ENCODE results near the gene OR2AG1. TPM values are rescaled to one million over a fixed set of nuclear protein-coding genes. Genes with fewer than 3 reads are reported as not detected.

Gene OR2AG1, protein sequence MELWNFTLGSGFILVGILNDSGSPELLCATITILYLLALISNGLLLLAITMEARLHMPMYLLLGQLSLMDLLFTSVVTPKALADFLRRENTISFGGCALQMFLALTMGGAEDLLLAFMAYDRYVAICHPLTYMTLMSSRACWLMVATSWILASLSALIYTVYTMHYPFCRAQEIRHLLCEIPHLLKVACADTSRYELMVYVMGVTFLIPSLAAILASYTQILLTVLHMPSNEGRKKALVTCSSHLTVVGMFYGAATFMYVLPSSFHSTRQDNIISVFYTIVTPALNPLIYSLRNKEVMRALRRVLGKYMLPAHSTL
- under 0.01 TPM in 1 of 2 replicates, not detected in the other for total RNA-seq

DNA sequence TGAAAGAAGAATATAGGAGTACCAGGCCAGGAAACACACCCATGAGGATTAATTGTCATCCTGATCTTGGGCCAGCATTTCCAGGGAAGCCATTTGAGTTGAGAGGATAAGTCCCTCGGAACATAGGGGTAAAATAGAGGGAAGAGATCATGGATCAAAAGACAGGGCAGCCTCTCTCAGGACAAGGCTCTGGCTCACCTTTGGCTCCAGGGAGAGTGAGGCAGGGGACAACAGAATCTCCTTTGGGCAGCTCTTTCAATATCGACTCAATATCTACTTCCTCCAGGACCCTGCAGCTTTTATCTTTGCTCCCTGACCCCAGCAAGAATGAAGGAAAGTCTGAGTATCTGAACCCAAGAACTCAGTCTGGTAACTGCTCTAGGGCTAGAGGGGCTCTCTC lies at the start of gene OR2AG1:
Gene OR2AG1 (plus strand): TSS at position 301 of the 400 bp plus-strand sequence. CDS start 2,018 bp downstream, outside the sequence.
- no peak for DNase-seq (ENCODE audit: low read depth, low spot score)

DNA sequence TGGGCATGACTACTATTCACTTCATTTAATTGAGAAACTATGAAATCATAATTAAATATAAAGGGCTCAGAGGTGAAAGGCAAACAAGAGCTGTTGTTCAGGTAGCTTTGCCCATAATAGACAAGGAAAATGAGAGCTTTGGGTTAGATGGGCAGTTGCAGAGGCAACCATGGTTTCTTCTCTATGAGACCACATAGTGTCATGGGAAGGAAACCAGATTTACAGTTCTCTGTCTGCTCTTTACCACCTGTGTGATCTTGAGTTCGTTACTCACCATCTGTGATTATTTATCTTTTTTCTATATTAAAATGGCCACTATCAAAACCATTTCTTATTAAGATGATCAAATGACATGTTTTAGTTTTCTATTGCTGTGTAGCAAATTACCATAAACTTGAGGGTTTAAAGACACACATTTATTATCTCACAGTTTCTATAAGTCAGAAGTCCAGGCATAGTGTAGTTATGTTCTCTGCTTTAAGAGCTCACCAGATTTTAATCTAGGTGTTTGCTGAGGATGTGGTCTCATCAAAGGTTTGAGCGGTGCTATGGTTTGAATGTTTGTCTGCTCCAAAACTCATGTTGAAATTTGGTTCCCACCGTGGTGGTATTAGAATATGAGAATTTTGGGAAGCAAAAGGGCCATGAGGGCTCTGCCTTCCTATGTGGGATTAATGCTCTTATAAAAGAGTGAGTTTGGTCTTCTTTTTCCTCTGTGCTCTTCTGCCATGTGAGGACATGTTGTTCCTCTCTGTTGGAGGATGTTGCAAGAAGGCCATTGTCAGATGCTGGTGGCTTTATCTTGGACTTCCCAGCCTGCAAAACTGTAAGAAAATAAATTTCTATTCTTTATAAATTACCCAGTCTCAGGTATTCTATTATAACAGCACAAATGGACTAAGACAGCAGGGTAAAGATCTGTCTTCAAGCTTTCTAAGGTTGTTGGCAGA lies 49.2 kb upstream of the OR2AG1 start:
- DNase-seq (ENCODE audit: low read depth, low spot score): no peak

DNA sequence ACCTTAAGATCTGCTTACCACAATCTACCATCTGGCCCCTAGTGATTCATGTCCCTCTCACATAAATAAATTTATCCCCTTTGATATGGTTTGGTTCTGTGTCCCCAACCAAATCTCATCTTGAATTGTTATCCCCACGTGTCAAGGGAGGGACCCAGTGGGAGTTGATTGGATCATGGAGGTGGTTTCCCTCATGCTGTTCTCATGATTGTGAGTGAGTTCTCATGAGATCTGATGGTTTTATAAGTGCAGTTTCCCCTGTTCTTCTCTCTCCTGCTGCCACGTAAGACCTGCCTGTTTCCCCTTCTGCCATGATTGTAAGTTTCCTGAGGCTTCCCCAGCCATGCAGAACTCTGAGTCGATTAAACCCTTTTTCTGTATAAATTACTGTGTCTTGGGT lies 48.2 kb upstream of the OR2AG1 start:
- DNase-seq (ENCODE audit: low read depth, low spot score): no peak

DNA sequence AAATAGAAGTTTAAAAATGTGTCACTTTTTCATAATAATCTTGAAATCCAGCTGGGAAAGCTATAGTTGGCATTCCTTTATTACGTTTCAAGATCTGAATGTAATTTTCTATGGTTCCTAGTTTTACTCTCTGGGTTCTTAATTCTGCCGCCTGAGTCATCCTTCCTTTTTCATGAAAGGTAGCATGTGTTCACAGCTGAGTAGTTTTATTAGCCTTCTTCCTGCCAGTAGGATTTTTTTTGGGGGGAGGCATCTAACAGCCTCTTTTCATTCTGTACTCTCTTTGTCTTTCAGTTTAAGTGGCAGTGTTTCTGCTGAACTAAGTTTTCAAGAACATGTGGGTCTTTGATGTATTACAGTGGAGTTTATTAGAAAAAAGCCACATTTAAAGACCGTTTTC lies 47.5 kb upstream of the OR2AG1 start:
- DNase-seq (ENCODE audit: low read depth, low spot score): no peak

DNA sequence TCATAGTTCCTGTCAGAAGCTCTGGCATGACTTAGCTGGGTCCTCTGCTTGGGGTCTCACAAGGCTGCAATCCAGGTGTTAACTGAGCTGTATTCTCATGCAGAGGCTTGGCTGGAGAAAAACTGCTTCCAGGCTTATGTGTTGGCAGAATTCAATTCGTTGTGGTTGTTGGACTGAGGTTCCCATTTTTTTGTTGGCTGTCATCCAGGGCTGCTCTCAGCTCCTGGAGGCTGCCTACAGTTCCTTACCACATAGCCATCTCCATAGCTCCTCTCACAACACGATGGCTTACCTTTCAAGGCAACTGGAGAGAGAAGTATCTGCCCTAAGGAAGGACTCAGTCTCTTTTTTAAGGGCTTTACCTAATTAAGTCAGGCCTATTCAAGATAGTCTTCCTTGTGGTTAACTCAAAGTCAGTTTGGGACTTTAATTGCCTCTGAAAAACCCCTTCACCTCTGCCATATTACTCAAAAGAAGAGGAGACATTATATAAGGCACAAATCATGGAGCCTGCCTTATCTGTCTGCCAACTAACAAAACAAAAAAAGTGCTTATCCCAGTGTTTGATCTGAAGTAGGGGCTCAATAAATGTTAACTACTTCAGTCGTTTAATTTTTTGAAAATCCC lies 46.2 kb upstream of the OR2AG1 start:
- no peak for DNase-seq (ENCODE audit: low read depth, low spot score)

DNA sequence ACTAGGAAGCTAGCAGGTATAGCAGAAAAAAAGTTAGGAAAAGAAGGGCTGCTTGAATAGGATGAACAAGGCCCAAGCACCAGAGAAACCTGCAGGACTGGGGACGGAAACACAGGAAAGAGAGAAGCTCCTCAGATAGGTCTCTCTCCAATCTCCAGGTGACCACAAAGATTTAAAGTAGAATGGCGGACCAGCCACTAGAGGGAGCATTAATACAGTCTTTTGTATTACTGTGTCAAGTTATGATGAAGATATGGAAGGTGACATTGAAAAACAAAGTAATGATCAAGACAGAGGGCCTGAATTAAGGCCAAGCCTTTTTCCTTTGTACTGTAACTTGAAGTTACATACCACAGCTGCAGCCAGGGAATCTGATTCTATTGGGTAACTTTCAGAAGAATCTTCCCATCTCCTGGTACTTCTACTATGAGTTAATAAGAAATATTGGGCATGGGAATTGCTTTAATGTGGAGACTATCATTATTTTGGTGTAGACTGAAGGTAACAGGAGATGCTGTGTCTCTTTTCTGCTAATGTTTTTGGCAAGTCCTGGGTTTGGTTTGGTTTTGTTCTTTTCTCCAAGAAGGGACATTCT lies 44.9 kb upstream of the OR2AG1 start:
- DNase-seq (ENCODE audit: low read depth, low spot score): no peak

DNA sequence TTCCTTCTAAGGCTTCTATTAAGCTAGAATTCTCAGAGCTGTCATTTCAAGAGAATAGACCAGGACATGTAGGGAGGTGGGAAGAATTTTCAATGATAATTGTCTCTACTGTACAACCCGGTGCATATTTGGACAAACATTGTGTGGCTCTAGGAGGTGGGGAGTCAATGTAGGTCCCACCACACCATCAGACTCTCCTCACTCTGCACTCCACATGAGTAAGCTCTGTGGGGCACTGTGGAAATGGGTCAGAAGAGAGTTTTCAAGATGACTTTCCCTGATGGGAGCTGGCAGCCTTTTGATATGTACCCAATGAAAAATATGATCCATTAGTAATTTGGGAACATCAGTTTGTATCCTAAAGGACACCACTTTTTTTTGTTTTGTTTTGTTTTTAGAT lies 44.2 kb upstream of the OR2AG1 start:
- DNase-seq (ENCODE audit: low read depth, low spot score): no peak

DNA sequence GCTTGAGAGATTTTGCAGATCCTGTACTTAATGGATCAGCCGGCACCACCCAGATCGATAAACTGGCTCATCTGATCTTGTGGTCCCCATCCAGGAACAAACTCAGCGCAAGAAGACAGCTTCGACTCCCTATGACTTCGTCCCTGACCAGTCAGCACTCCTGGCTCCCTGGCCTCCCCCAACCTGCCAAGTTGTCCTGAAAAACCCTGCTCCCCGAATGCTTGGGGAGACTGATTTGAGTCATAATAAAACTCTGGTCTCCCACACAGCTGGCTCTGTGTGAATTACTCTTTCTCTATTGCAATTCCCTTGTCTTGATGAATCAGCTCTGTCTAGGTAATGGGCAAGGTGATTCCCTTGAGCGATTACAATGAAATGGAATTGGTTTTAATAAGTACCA lies 40.6 kb upstream of the OR2AG1 start:
- DNase-seq (ENCODE audit: low read depth, low spot score): no peak

DNA sequence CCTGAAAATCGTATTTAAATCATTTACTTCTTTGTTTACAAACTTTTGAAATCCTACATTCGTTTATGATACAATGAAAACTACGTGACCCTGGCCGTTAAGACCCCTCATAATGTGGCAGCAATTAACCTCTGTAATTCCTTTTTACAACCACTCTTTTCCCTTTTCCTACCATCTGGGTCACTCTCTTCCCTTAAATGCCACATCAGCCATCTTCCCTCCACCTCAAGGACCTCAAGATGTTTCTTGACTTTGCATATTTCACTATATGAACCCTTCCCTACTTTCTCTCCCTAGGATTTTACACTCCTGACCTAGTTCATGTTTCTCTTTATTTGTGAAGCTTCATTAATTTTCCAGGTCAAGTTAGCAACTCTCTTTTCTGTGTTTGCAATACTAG lies 37.8 kb upstream of the OR2AG1 start:
- no peak for DNase-seq (ENCODE audit: low read depth, low spot score)

DNA sequence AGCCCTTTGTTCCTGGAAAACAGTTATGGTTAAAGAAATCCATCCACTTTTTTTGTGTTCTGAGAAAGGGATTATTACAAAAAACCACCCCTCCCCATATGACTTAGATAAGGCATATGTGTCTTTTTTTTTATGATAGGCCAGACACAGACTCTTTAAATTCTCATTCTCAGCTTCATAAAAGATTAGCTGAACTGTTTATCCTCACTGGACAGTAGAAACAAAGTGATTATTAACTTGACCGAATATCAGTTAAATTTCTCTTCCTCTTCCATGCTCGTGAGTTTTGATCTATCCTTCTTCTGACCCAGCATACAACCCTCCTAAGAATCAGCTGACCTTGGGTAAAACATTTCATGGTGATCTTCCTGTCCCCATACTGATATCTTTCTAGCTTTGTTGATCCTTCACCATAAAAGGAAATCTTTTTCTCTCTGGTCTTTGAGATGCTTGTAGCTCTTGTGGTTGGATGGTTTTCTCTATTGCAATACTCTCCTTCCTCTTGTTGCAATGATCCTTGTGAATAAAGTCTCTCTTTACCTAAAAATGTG lies 37.3 kb upstream of the OR2AG1 start:
- DNase-seq (ENCODE audit: low read depth, low spot score): no peak

DNA sequence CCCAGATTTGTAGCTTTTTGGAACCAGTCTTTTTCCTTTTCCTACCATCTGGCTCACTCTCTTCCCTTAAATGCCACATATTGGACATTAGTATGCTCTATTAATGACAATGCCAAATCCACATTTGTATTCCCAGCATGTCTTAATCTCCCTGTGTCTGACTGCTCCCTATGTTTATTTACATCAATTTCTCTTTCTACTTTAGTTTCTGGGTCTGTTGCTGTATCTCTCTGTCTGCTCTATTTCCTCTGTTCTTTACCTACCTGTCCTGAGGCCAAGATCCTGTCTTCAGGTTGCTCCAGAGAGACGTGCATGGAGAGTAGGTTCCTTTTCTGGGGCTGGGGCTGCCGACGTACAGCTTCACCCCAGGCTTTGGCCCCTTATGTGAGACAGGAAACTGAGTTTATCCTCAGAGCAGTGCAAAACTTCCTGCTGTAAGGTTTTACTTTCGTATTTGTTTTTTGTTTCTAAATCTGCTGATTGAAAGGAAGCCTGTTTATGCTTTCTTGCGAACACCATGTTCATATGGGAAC lies 36.7 kb upstream of the OR2AG1 start:
- DNase-seq (ENCODE audit: low read depth, low spot score): no peak

DNA sequence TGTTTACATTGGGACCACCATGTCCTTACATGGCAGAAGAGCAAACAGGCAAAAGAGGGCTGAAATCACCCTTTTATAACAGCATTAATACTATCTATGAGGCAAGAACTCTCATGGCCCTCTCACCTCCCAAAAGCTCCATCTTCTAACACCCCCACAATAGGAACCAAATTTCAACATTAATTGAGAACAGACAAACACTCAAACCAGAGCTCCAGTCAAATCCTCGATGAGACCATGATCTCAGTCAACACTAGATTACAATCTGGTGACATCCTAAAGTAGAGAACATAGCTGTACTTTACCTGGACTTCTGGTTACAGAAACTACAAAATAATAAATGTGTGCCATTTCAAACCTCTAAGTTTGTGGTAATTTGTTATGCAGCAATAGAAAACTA lies 36.2 kb upstream of the OR2AG1 start:
- DNase-seq (ENCODE audit: low read depth, low spot score): no peak

DNA sequence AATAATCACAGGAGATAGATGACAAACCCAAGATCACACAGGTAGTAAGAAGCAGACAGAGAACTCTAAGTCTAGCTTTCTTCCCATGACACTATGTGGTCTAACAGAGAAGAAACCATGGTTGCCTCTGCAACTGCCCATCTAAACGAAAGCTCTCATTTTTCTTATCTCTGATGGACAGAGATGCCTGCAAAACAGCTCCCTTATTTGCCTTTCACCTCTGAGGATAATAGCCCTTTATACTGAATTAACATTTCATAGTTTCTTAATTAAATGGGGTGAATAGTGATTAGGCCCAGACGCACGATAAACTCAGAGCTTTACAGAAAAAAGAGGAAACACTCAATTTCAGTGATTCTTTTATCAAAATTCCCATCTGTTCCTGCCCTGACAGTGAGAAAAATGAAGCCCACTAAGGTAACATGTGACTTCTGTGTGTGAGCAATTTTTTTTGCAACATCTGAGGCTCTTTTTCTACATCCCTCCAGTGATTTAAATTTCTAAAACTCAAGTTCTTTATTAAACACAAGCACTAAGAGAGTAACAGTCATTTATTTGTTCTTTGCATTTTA lies 35.6 kb upstream of the OR2AG1 start:
- no peak for DNase-seq (ENCODE audit: low read depth, low spot score)

DNA sequence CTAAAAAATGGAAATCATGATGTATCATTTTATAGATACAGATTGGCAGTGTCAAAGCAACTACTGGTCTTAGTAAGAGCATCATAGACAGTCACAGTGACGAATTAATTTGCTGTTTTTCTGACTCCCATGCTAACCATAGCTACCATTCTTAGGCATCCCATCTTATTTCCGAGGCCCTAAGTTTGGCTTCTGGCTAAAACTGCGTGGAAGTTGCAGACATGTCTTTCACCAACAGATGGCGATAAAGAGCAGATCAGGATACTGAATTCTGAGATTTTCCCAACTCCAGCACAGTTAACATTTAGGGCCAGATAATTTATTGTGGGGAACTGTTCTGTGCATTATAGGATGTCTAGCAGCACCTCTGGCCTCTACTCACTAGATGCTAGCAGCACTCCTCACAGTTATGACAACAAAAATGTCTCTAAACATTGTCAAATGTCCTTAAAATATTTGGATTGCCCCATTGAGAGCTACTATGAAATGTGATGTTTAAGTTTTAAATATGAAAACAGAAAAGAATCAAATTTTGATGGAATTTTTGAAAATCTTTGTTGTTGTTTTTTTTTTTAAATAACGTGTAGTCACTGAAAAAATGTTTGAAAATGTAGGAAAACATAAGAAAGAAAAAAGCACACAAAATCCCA lies 27.4 kb upstream of the OR2AG1 start:
- DNase-seq (ENCODE audit: low read depth, low spot score): no peak

DNA sequence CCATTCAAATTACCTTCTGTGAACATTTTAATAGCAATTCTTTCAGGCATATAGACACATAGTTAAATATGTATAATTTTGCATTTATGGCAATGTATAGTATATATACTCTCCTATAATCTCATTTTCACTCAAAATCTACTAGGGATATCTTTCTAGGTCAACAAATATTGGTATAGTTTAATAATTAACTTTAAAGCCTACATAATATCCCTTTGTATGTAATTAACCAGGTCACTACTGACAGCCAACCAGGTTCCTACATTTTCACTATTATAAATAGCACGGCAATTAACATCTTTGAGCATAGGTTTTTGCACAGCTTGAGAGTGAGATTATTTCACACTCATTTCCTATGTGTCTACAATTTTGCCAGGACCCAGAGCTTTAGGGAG lies 26.9 kb upstream of the OR2AG1 start:
- no peak for DNase-seq (ENCODE audit: low read depth, low spot score)

DNA sequence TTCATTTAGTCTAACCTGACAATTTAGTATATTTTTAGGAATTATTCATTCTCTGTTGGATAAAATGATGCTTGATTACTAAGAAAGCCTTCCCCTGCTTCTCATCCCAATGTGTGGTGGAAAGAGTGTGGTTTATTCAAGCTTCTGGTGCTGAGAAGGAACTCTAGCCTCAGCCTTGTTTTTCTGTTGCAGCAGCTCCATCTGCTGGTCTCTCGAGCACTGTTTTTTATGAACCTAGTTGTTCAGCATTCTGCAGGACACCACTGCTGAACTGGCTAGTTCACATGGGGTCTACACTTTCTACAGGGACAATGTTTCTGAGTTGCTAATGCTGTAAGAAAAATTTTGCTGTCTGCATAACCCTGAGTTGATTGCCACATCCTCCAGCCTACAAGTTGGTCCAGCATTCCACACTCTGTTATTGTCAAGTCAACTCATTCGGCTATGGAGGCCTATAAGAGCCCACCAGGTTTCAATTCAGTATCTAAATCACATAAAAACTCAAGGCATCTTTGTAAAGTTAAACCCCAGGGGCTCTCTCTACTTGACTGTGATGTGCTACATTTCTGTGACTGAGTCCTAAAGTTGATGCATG lies 25.4 kb upstream of the OR2AG1 start:
- peak; percentile 48 for DNase-seq (ENCODE audit: low read depth, low spot score)

DNA sequence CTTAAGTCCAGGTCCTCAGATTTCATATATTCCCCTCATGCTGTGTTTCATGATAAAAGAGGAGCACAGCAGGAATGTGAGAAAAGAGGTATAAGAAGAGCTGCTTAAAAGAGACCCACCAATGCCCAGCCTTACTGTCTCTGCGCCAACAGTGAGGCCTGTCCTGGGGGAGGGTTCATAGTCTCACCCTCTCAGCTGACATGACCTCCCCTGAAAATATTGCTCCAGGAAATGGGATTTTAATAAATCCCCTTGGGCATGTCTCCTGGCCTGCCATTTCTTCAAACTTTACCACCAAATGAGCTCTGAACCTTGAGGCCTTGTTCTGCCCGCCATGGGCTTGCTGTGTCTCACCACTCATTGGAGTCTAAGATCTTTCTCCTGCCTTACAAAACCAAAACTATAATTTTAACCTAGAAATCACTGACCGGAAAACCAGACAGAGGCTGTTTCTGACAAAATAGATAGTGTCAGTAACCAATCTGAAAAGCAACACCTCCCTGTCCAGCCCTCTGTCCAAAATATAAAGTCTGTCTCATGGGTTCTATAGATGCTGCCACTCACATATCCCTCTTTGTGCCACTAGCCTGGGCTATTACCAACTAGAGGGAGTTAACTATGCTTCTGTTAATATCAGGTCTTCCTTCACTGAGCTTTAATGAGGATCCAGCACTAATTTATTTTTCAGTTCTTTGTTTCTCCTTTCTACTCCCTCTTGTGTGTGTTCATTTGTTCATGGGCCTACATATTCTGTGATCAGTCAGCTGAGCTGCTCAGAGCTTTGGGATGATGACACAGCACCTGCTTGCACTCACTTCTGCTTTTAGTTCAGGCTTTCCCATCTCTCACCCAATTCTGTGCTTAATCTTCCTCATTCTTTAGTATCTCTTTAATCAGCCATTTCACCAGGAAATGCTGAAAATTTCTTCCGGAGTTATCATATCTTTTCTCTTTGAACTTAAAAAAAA lies 10.6 kb upstream of the OR2AG1 start, which contains the start of gene OR2AG2:
Gene OR2AG2 (minus strand): TSS at position 51 of the 968 bp plus-strand sequence. CDS start 3,019 bp downstream, outside the sequence.
- no peak for DNase-seq (ENCODE audit: low read depth, low spot score)

DNA sequence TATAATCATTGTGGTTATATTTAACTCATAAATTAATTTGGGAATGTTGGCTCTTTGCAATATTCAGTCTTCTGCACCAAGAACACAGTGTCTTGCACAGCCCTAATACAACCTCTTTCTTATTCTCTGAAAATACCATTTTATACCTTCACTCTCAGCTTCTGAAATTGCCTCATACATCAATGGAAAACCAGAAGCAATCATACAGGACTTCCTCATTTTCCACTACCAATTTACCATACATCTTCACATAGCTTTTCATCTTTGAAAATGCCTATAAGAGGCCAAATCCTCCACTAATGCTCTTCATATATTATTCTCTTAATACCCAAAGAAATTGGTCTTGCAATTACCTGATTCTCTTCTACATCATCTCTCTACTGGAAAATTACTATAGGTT lies 4.3 kb upstream of the OR2AG1 start:
- no peak for DNase-seq (ENCODE audit: low read depth, low spot score)

DNA sequence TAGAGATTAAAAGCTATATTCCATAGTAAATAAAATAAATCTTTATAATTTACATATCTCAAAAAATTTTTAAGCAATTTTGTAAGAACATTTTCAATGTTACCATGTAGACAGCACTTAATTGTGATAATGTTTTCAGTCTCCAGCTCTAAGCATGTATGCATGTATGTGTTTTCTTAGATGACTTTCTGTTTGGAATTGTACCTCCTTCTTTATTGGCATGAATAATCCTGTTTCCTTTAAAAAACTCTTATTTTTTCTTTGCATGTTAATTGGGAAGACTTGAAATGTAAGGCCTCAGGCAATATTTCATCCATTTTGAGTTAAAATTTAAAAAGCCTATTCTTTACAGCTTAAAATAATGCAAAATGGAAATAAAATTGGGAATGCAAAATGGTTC lies 2.0 kb upstream of the OR2AG1 start:
- DNase-seq (ENCODE audit: low read depth, low spot score): no peak

All from pulmonary artery endothelial cell (primary cell).